ENCODE results near the gene NXPE1.
"Not testable (repeated sequence)": the region's sequence is repeated elsewhere in the genome, so short reads cannot be mapped to it uniquely, and the experiment has no call there.

DNA sequence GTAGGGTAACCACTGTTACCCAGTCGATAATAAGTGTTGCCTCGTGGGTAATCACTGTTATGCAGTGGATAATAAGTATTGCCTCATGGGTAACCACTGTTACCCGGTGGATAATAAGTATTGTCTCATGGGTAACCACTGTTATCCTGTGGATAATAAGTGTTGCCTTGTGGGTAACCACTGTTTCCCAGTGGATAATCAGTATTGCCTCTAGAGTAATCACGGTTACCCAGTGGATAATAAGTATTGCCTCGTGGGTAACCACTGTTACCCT is 47.1 kb upstream of the NXPE1 start:
- TF ChIP-seq, protein P1, sequence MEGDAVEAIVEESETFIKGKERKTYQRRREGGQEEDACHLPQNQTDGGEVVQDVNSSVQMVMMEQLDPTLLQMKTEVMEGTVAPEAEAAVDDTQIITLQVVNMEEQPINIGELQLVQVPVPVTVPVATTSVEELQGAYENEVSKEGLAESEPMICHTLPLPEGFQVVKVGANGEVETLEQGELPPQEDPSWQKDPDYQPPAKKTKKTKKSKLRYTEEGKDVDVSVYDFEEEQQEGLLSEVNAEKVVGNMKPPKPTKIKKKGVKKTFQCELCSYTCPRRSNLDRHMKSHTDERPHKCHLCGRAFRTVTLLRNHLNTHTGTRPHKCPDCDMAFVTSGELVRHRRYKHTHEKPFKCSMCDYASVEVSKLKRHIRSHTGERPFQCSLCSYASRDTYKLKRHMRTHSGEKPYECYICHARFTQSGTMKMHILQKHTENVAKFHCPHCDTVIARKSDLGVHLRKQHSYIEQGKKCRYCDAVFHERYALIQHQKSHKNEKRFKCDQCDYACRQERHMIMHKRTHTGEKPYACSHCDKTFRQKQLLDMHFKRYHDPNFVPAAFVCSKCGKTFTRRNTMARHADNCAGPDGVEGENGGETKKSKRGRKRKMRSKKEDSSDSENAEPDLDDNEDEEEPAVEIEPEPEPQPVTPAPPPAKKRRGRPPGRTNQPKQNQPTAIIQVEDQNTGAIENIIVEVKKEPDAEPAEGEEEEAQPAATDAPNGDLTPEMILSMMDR (IDR thresholded peaks at IDR 0.05): not testable (repeated sequence)
- TF ChIP-seq POLR2A (IDR thresholded peaks at IDR 0.05); EP300 (IDR thresholded peaks at IDR 0.05; ENCODE audit: low read depth): not testable (repeated sequence)

All from transverse colon (tissue), 3 donors.